Skin epidermis (tissue), 12 donors: Measurements from ENCODE around the gene IFITM2.

ENCODE experiments used
- H3K27ac ChIP-seq, 21 experiments: fragments of 200-600 bp; sonication (generic) in 11 of 21; one replicate each; pipeline ENCODE4 v1.5.0; 2020; ENCODE audit warnings: mild to moderate bottlenecking in 3 of 21, inconsistent platforms in 2 of 21, moderate library complexity in 2 of 21
- H3K4me3 ChIP-seq, 7 experiments: fragments of 200-600 bp; sonication (generic) in 2 of 7; one replicate each; pipeline ENCODE4 v1.5.0; 2020; ENCODE audit warnings: inconsistent platforms in 2 of 7, mild to moderate bottlenecking in 2 of 7, moderate library complexity in 1 of 7

IFITM2 gene

GRCh38 chr11:280706-281485 is 26.7 kb upstream of the IFITM2 start:
- Histone ChIP-seq H3K4me3 (peak overlapping the region; percentile 15 to 35 (median 23)), H3K27ac (peak overlapping the region in 1 of 21 experiments; percentile 6)

- peak overlapping the region in 4 of 7 experiments; percentile 11 to 35 (median 24) for H3K4me3 ChIP-seq
- H3K27ac ChIP-seq = no peak overlapping the region
Measured at GRCh38 chr11:281486-282161, 26.0 kb upstream of the IFITM2 start.

- no peak overlapping the region for H3K27ac ChIP-seq
- no peak overlapping the region for H3K4me3 ChIP-seq
Measured at GRCh38 chr11:282171-282570, 25.4 kb upstream of the IFITM2 start.

GRCh38 chr11:282630-283360 is 24.8 kb upstream of the IFITM2 start:
- no peak overlapping the region for H3K4me3 ChIP-seq
- H3K27ac ChIP-seq = no peak overlapping the region

GRCh38 chr11:283405-284104 is 24.1 kb upstream of the IFITM2 start:
- no peak overlapping the region for H3K4me3 ChIP-seq
- H3K27ac ChIP-seq = no peak overlapping the region

GRCh38 chr11:284105-285020 is 23.3 kb upstream of the IFITM2 start:
- Histone ChIP-seq H3K27ac (no peak overlapping the region), H3K4me3 (no peak overlapping the region)

- Histone ChIP-seq H3K27ac (no peak overlapping the region), H3K4me3 (no peak overlapping the region)
Measured at GRCh38 chr11:285021-285893, 22.4 kb upstream of the IFITM2 start.

- Histone ChIP-seq H3K4me3 (no peak overlapping the region), H3K27ac (no peak overlapping the region)
Measured at GRCh38 chr11:285894-286220, 21.8 kb upstream of the IFITM2 start.

GRCh38 chr11:286977-287820 is 20.4 kb upstream of the IFITM2 start:
- H3K27ac ChIP-seq = peak overlapping the region in 5 of 21 experiments; percentile 73 to 87 (median 84)

GRCh38 chr11:287821-288477 is 19.7 kb upstream of the IFITM2 start:
- peak overlapping the region in 20 of 21 experiments; percentile 35 to 87 (median 77) for H3K27ac ChIP-seq

More at GRCh38 chr11:286977-287820, 20.4 kb upstream of the IFITM2 start:
- peak overlapping the region in 6 of 7 experiments; percentile 3 to 64 (median 53) for H3K4me3 ChIP-seq

GRCh38 chr11:288478-289397 is 18.9 kb upstream of the IFITM2 start, which contains the start of gene PGGHG:
PGGHG (plus strand) TSS chr11:289126; CDS start chr11:289817, 691 bp downstream.
- H3K4me3 ChIP-seq = peak within 1 kb of the TSS; percentile 43 to 79 (median 55)
- peak within 1 kb of the TSS; percentile 44 to 87 (median 78) for H3K27ac ChIP-seq

More at GRCh38 chr11:287821-288477, 19.7 kb upstream of the IFITM2 start:
- peak overlapping the region; percentile 43 to 79 (median 55) for H3K4me3 ChIP-seq

- Histone ChIP-seq H3K4me3 (peak overlapping the region; percentile 43 to 79 (median 55)), H3K27ac (peak overlapping the region; percentile 44 to 87 (median 76))
Measured at GRCh38 chr11:289398-289711, 18.3 kb upstream of the IFITM2 start.

GRCh38 chr11:289712-290620 is 17.6 kb upstream of the IFITM2 start:
- peak overlapping the region in 16 of 21 experiments; percentile 54 to 87 (median 80) for H3K27ac ChIP-seq
- H3K4me3 ChIP-seq = peak overlapping the region in 5 of 7 experiments; percentile 43 to 79 (median 55)

GRCh38 chr11:290621-291231 is 16.9 kb upstream of the IFITM2 start:
- H3K4me3 ChIP-seq = no peak overlapping the region
- peak overlapping the region in 1 of 21 experiments; percentile 87 for H3K27ac ChIP-seq
